HepG2 (cell line): ENCODE results near the gene IGIP. TPM values are rescaled to one million over a fixed set of nuclear protein-coding genes. Genes with fewer than 3 reads are reported as not detected.

ENCODE experiments used
- ARID4A ChIP-seq: sonication (generic); formaldehyde crosslinking; IDR thresholded peaks from 2 replicates; pipeline ENCODE4 v1.5.0; 2020; ENCODE audit warnings: mild to moderate bottlenecking, missing genetic modification reagents, borderline replicate concordance
- KDM5B ChIP-seq: sonication (generic); formaldehyde crosslinking; IDR thresholded peaks from 2 replicates; pipeline ENCODE4 v1.4.0; 2020; ENCODE audit warnings: missing genetic modification reagents, mild to moderate bottlenecking, borderline replicate concordance
- MYC ChIP-seq: sonication (generic); formaldehyde crosslinking; IDR thresholded peaks from 2 replicates; pipeline ENCODE4 v1.9.0; 2021; ENCODE audit warnings: missing genetic modification reagents, borderline replicate concordance
- NR0B2 ChIP-seq: sonication (generic); formaldehyde crosslinking; IDR thresholded peaks from 2 replicates; pipeline ENCODE4 v1.4.0; 2020; ENCODE audit warnings: mild to moderate bottlenecking, missing genetic modification reagents
- SCMH1 ChIP-seq: sonication (generic); formaldehyde crosslinking; IDR thresholded peaks from 2 replicates; pipeline ENCODE4 v1.9.0; 2021; ENCODE audit warnings: missing genetic modification reagents, mild to moderate bottlenecking, borderline replicate concordance
- TEAD2 ChIP-seq: sonication (generic); formaldehyde crosslinking; IDR thresholded peaks from 2 replicates; pipeline ENCODE4 v1.9.0; 2021; ENCODE audit warnings: missing genetic modification reagents
- ZBED4 ChIP-seq: sonication (generic); formaldehyde crosslinking; IDR thresholded peaks from 2 replicates; pipeline ENCODE4 v1.4.0; 2020; ENCODE audit warnings: missing genetic modification reagents, borderline replicate concordance
- ZNF317 ChIP-seq: sonication (generic); formaldehyde crosslinking; IDR thresholded peaks from 2 replicates; pipeline ENCODE4 v1.5.0; 2020; ENCODE audit warnings: mild to moderate bottlenecking, missing genetic modification reagents
- ZNF354B ChIP-seq: sonication (generic); formaldehyde crosslinking; IDR thresholded peaks from 2 replicates; pipeline ENCODE4 v1.8.0; 2022; ENCODE audit warnings: mild to moderate bottlenecking, missing genetic modification reagents
- ZNF607 ChIP-seq: sonication (generic); formaldehyde crosslinking; IDR thresholded peaks from 2 replicates; pipeline ENCODE4 v1.5.1; 2020; ENCODE audit warnings: missing genetic modification reagents, mild to moderate bottlenecking, borderline replicate concordance
- polyA plus RNA-seq, 8 experiments: library from polyadenylated mRNA; depleted of rRNA in 3 of 8; stranded (reverse) in 7 of 8; unstranded in 1 of 8; fragments of >200 nt; fragmentation: Illumina TruSeq in 4 of 8; extraction: Trizol in 4 of 8; gene quantifications; 2 replicates each; pipeline versions ENCODE4 v1.2.1 to v1.2.3, GENCODE V29; 2011 to 2016; ENCODE audit warnings: low read depth in 4 of 8, missing spikeins in 1 of 8, mixed read lengths in 1 of 8; ENCODE audit not compliant: insufficient read depth in 1 of 8
- total RNA-seq, 5 experiments: library from RNA; depleted of rRNA; stranded (reverse); fragments of >200 nt; fragmentation: Illumina TruSeq; extraction: Trizol; gene quantifications; 2 replicates each; pipeline ENCODE4 v1.2.3, GENCODE V29; 2016; ENCODE audit warnings: low read depth in 1 of 5
- TF ChIP-seq, protein P1 (sequence below): sonication (generic); formaldehyde crosslinking; IDR thresholded peaks from 2 replicates; pipeline ENCODE4 v1.4.0; 2020; ENCODE audit warnings: missing genetic modification reagents, borderline replicate concordance

Gene IGIP
- total and polyA plus RNA-seq, 2 of the 13 experiments (the other 11 are each of a cell fraction or from before 2014, with no cell fraction given), result 1.7 to 2.1 TPM

DNA sequence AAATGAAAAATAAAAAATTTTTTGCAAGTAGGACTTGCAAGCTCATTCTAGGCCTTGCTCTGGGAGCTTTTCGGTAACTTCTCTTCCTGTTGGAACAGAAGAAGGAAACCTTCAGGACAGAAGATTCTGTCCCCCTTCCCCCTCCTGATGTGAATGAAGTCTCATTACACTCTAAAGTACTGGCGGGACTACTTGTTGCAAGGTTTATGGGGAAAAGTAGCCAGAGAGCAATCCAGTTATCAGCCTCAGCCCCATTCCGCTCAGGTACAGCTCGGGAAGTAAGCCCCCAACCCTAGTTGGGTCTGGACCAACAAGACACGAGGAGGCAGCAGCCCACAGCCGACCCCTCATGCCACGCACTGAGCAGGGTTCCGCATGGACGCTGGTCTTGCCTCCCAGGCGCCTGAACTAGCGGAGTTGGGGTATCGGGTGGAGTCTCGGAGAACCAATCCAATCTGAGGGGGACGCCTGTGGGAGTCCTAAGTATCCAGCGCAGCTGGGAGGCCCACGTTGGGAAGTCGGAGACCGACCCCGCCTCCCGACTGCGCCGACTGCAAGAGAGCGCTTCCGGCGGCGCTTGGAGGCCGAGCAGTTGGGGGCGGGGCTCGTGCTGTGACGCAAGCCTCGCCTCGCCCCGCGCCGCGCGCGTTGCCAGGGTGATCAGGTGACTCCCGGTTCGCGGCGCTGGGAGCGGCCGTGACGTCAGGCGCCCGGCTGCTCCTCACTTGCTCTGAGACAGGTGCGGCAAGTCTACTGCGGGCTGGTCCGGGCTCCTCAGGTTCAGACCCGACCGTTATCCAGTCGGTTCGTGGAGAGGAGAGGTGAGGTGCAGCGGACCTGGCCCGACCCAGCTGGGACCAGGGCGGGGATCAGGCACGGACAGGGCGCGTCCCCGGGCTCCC lies 49.0 kb downstream of the IGIP start, which contains the start of gene CYSTM1 (continued):
- TF ChIP-seq, protein P1, sequence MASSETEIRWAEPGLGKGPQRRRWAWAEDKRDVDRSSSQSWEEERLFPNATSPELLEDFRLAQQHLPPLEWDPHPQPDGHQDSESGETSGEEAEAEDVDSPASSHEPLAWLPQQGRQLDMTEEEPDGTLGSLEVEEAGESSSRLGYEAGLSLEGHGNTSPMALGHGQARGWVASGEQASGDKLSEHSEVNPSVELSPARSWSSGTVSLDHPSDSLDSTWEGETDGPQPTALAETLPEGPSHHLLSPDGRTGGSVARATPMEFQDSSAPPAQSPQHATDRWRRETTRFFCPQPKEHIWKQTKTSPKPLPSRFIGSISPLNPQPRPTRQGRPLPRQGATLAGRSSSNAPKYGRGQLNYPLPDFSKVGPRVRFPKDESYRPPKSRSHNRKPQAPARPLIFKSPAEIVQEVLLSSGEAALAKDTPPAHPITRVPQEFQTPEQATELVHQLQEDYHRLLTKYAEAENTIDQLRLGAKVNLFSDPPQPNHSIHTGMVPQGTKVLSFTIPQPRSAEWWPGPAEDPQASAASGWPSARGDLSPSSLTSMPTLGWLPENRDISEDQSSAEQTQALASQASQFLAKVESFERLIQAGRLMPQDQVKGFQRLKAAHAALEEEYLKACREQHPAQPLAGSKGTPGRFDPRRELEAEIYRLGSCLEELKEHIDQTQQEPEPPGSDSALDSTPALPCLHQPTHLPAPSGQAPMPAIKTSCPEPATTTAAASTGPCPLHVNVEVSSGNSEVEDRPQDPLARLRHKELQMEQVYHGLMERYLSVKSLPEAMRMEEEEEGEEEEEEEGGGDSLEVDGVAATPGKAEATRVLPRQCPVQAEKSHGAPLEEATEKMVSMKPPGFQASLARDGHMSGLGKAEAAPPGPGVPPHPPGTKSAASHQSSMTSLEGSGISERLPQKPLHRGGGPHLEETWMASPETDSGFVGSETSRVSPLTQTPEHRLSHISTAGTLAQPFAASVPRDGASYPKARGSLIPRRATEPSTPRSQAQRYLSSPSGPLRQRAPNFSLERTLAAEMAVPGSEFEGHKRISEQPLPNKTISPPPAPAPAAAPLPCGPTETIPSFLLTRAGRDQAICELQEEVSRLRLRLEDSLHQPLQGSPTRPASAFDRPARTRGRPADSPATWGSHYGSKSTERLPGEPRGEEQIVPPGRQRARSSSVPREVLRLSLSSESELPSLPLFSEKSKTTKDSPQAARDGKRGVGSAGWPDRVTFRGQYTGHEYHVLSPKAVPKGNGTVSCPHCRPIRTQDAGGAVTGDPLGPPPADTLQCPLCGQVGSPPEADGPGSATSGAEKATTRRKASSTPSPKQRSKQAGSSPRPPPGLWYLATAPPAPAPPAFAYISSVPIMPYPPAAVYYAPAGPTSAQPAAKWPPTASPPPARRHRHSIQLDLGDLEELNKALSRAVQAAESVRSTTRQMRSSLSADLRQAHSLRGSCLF (CRISPR knock-in tag), result no peak
- no peak for TF ChIP-seq SCMH1
- peak; percentile 61; the same call in 1 of the 2 replicates for TF ChIP-seq MYC (CRISPR knock-in tag)
- no peak; the same call in 1 of the 2 replicates for TF ChIP-seq ZNF354B (CRISPR knock-in tag)
- TF ChIP-seq ZBED4 (CRISPR knock-in tag), result no peak
- no peak for TF ChIP-seq TEAD2 (CRISPR knock-in tag)
- peak; percentile 88 for TF ChIP-seq ARID4A (CRISPR knock-in tag)
- TF ChIP-seq KDM5B (CRISPR knock-in tag), result peak; percentile 14; the same call in 1 of the 2 replicates
- peak; percentile 62; the same call in 1 of the 2 replicates for TF ChIP-seq NR0B2 (CRISPR knock-in tag)
- 0 out of 2 replicates have a peak, but pooled peaks have one; percentile 38 for TF ChIP-seq ZNF317 (CRISPR knock-in tag)
- TF ChIP-seq ZNF607 (CRISPR knock-in tag), result peak; percentile 73
